Fibroblast of pulmonary artery (primary cell): ENCODE data around the gene ZNF346.

Experiments used
- DNase-seq: peaks from one replicate; pipeline ENCODE4 v3.0.0-alpha.2; 2010; ENCODE audit warnings: low read depth
- H3K4me3 ChIP-seq: replicated peaks from 2 replicates; pipeline ENCODE4 v1.5.1; 2011; ENCODE audit warnings: low read depth, mild to moderate bottlenecking, control low read depth, low read length, moderate library complexity
- TF ChIP-seq, protein P1 (sequence below): IDR thresholded peaks from 2 replicates; pipeline ENCODE4 v1.5.1; 2011; ENCODE audit warnings: mild to moderate bottlenecking, control low read depth, low read length, inconsistent platforms; ENCODE audit errors: missing control alignments

The ZNF346 gene

DNA sequence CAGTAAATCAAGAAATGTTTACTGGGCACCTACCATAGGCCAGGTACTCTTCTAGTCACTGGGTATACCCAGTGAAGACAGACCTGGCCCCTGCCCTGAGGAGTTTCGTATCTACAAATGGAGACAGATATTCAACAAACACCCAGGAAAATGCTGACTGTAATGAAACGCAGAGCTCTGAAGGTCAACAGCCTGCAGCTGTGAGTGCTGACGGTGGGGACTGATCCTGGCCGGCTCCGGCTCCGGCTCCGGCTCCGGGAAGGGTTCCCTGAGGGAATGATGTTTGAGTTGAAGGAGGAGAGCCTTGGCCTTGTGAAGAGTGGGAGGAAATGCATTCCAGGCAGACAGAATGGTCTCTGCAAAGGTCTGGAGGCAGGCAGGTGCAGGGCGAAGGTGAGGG, 87.3 kb downstream of the ZNF346 start:
- DNase-seq, result no peak
- TF ChIP-seq, protein P1, sequence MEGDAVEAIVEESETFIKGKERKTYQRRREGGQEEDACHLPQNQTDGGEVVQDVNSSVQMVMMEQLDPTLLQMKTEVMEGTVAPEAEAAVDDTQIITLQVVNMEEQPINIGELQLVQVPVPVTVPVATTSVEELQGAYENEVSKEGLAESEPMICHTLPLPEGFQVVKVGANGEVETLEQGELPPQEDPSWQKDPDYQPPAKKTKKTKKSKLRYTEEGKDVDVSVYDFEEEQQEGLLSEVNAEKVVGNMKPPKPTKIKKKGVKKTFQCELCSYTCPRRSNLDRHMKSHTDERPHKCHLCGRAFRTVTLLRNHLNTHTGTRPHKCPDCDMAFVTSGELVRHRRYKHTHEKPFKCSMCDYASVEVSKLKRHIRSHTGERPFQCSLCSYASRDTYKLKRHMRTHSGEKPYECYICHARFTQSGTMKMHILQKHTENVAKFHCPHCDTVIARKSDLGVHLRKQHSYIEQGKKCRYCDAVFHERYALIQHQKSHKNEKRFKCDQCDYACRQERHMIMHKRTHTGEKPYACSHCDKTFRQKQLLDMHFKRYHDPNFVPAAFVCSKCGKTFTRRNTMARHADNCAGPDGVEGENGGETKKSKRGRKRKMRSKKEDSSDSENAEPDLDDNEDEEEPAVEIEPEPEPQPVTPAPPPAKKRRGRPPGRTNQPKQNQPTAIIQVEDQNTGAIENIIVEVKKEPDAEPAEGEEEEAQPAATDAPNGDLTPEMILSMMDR, result no peak
- no peak overlapping the region for H3K4me3 ChIP-seq

DNA sequence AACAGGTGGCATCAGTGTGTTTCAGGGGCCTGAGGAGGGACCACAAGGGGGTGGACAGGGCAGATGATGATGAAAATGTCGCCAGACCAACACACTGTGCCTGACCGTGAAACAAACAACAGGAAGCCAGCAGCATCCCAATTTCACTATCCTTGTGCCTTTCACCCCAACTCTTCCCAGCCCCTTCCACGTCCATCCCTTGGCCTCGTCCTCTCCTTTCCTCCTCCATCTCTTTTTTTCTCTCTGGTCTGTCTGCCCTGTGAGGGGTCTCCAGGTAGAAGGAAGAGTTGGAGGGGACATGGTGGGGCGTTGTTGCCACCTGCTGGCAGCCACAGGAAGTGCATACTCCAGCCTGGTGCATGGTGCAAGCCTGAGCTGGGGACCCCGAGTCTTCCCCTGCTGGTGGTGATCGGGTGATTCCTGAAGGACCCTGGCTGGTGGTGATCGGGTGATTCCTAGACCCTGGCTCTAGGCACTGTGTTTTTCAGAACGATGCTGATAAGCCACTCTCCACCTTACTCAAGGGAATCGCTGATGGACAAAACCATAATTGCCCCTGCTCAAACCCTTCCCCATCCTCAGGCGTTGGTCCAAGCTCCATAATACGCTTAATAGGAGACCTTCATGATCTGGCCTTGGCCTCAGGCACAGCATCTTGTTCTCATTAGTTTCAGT, 89.4 kb downstream of the ZNF346 start:
- peak; percentile 51 for DNase-seq
- TF ChIP-seq, protein P1, result peak; percentile 98

DNA sequence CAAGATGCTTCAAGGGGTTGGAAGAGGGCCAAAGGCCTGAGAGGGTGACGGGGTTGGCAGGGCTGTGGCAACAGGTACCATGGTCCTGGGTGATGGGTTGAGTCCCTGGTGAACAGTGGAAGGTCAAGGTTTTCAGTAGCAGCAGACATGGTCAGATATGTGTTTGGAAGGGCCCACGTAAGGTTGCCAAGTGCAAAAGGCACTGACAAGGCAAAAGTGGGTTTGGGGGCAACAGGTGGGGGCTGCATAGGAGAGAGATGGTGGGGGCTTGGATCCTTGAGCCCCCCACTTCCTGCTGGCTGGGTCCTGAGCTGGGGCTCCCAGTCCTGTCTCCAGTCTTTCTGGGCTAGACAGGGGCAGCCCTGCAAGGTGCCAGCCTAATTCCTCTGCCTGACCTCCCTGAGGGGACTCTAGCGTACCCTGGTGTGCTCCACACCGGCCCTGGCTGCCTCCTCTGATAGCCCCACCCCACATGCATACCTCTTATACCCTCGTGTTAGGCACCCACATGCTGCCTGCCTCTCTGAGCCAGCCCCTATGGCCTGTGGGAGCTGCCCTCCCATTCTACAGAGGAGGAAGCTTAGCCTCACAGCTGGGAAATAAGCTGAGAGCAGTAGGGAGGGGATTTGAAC, 90.2 kb downstream of the ZNF346 start:
- no peak for DNase-seq
- TF ChIP-seq, protein P1, result no peak
- no peak overlapping the region for H3K4me3 ChIP-seq

More for the DNA sequence above, 89.4 kb downstream of the ZNF346 start:
- no peak overlapping the region for H3K4me3 ChIP-seq

DNA sequence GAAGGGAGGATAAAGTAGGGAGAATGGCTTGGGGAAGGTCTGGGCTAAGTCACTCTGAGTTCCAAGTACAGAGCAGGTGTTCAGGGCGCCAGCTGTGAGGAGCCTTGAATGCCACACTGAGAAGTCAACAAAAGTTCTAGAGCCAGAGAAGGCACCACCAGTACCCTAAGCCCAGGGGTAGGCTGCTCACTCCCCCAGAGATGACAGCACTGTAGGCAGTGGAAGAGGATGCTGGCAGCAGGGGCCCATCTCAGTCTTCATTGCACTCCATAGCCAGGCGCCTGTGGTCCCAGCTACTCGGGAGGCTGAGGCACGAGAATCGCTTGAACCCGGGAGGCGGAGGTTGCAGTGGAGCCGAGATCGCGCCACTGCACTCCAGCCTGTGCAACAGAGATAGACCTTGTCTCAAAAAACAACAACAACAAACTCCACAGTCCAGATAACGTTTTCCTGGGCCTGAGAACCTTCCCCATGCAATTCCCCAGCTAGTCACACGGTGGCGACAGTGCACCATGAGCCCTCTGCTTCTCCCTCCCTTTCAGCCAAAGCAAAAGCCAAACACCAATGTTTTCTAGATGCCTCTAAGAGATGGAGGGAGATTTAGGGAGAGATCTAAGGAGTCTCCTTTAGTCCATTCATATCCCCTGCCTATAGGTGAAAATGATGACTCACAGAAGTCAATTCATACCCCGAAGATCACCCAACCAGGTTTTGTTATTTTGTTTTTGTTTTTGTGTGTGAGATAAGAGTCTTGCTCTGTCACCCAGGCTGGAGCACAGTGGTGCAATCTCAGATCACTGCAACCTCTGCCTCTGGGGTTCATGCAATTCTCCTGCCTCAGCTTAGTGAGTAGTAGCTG, 91.3 kb downstream of the ZNF346 start:
- DNase-seq, result peak; percentile 81
- TF ChIP-seq, protein P1, result peak; percentile 100
- no peak overlapping the region for H3K4me3 ChIP-seq

DNA sequence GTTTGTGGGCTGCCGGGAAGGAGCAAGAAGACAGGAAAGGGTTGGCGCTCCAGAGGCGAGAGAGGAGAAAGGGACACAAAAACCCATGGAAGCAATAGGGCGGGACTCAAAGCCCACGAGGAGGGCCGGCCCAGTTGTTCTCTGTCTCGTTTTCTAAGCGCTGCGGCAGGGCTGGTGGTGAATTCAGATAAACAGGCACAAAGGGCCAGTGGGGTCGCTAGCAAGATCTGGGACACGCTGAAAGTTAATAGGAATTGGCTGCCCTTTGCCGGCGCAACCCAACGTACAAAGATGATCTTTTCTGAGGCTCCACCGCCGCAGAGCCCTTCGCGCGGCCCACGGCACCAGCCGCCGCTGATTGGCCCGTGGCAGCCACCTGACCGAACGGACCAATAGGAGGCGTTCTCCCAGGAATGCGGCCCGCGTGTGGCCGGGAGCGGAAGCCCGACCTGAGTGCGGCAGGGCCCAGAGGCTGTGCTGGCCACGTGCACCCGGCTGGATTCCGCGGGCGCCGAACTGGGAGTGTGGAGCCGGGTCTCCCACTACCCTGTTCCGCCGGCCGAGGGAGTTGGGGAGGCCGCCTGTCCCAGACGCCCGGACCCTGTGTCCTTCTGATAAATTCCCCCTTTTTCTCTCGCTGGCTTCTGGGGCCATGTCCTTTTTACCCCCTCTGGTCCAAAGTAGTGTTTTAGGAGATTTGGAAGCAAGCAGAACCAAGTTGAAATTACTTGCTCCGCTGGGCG, 94.3 kb downstream of the ZNF346 start:
- TF ChIP-seq, protein P1, result no peak
- no peak overlapping the region for H3K4me3 ChIP-seq
- peak; percentile 85 for DNase-seq

DNA sequence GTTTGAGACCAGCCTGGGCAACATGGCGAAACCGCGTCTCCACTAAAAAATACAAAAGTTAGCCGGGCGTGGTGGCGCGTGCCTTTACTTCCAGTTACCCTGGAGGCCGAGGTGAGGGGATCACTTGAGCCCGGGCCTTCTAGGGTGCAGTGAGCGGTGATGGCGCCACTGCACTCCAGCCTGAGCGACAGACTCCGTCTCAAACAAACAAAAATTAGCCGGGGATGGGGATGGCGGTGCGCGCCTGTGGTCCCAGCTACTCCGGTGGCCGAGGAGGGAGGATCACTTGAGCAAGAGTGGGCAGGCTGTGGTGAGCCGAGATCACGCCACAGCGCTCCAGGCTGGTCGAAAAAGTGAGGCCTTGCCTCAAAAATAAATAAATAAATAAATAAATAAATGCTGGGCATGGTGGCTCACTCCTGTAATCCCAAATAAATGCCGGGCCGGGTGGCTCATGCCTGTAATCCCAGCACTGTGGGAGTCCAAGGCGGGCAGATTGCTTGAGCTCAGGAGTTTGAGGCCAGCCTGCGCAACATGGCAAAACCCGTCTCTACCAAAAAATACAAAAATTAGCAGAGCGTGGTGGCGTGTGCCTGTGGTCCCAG, 95.0 kb downstream of the ZNF346 start:
- H3K4me3 ChIP-seq, result no peak overlapping the region
- TF ChIP-seq, protein P1, result no peak
- no peak for DNase-seq
